Hematopoietic multipotent progenitor cell treated with erythropoietin and hydrocortisone succinate and interleukin-3 and kit ligand, for 15 days (in vitro differentiated cells): ENCODE results near the gene DIABLO.
A peak's percentile ranks its signal among the peaks of the same experiment; 100 is the strongest.
"Not testable (repeated sequence)": the region's sequence is repeated elsewhere in the genome, so short reads cannot be mapped to it uniquely, and the experiment has no call there.

Experiments used
- DNase-seq: peaks from one replicate; pipeline ENCODE4 v3.0.0-alpha.2; 2015; ENCODE audit warnings: low spot score

The DIABLO gene

DNA sequence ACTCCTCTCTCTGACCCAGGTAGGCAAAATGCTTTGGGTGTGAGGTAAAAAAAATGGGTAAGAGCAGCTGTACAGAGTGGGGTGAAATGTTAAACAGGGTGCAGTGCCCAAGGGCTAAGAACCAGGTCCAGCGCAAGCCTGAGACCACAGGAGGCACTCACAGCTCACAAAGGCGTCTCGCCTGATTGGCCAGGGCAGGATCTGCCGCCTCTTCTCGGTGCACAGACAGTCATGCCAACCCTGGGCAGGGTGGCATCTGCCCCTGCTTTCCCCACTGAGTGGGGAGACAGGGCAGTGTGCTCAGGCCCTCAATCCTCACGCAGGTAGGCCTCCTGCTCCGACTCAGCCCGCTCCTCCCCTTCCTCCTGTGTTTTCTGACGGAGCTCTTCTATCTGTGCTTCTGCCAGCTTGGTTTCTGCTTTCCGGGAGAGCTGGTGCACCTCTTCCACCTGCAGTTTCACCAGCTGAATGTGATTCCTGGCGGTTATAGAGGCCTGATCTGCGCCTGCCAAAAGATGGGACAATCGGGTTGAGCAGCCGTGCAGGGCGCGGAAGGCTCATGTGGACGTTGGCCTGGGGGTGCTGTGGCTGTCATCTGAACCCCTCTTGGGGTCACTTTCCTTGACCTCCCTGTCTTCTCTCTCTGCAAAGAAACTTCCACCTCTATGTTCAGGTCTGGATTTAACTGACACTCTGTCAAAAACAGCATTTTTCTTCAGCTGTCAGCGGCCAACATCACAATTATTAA, 17.6 kb downstream of the DIABLO start:
- no peak for DNase-seq

DNA sequence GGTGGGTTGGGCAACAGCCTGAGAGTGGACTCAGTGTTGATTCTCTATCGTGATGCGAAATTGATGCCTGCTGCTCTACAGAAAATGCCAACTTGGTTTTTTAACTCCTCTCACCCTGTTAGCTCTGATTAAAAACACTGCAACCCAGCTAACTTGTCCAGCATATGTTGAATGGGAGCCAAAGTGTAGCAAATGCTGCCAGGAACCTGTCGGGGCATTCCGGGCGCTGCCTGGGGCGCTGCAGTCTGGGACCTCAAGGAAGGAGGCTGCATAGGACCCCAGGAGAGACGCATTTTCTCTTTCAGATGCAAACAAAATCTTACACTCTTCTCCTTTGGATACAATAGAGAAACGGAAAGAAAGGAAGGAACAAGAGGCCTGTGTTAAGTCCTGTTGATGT, 18.5 kb downstream of the DIABLO start:
- no peak for DNase-seq

- no peak for DNase-seq
These were observed 18.9 kb downstream of the DIABLO start for GRCh38 chr12:122206976-122207375.

GRCh38 chr12:122206111-122206881, 19.6 kb downstream of the DIABLO start:
- DNase-seq: no peak

- no peak for DNase-seq
These were observed 20.6 kb downstream of the DIABLO start for GRCh38 chr12:122205053-122205925.

DNA sequence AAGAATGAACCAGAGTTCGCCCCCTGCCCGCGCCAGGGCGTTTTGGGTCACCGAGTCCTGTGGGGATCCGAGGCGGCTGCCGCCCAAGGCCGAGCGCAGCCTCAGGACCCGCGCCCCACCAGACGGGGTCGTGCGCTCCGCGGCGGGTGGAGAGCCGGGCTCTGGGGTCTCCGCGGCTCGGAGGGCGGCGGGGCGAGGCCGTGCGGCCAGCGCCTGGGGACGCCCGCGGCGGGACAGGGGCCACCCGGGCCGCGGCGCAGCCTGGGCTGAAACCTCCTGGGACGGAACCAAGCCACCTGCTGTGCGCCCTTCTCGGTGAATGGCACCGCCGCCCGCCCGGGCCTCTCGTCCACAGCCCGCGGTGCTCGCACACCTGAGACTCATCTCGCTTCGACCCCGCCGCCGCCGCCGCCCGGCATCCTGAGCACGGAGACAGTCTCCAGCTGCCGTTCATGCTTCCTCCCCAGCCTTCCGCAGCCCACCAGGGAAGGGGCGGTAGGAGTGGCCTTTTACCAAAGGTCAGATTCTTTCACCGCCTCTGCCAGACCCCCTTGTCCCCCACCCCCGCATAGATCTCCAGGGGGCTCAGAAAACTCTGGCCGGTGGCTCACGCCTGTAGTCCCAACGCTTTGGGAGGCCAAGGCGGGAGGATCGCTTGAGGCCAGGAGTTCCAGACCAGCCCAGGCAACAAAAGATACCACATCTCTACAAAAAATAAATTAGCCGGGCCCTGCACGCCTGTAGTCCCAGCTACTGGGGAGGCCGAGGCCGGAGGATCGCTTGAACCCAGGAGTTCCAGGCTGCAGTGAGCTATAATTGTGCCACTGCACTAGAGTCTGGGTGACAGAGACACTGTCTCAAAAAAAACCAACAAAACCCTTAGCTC, 21.4 kb downstream of the DIABLO start:
- DNase-seq: no peak

GRCh38 chr12:122203301-122204166, 22.3 kb downstream of the DIABLO start, which contains the start of gene B3GNT4:
Gene B3GNT4, plus strand, starts transcription at chr12:122203709. Its CDS starts 910 bp downstream, at chr12:122204619.
- no peak for DNase-seq

DNA sequence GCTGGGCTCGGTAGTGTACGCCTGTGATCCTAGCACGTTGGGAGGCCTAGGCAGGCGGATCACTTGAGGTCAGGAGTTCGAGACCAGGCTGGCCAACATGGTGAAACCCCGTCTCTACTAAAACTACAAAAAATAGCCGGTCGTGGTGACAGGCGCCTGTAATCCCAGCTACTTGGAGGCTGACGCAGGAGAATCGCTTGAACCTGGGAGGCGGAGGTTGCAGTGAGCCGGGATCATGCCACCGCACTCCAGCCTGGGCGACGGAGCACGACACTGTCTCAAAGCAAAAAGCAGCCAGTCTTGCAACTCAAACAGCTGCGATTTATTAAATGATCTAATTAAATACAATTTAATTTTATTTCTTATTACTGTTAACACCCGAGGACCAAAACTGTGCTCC, 23.0 kb downstream of the DIABLO start:
- DNase-seq: not testable (repeated sequence)

GRCh38 chr12:122202017-122202416, 23.8 kb downstream of the DIABLO start:
- DNase-seq: no peak

GRCh38 chr12:122201381-122201780, 24.5 kb downstream of the DIABLO start:
- no peak for DNase-seq

GRCh38 chr12:122200541-122201175, 25.2 kb downstream of the DIABLO start:
- no peak for DNase-seq

DNA sequence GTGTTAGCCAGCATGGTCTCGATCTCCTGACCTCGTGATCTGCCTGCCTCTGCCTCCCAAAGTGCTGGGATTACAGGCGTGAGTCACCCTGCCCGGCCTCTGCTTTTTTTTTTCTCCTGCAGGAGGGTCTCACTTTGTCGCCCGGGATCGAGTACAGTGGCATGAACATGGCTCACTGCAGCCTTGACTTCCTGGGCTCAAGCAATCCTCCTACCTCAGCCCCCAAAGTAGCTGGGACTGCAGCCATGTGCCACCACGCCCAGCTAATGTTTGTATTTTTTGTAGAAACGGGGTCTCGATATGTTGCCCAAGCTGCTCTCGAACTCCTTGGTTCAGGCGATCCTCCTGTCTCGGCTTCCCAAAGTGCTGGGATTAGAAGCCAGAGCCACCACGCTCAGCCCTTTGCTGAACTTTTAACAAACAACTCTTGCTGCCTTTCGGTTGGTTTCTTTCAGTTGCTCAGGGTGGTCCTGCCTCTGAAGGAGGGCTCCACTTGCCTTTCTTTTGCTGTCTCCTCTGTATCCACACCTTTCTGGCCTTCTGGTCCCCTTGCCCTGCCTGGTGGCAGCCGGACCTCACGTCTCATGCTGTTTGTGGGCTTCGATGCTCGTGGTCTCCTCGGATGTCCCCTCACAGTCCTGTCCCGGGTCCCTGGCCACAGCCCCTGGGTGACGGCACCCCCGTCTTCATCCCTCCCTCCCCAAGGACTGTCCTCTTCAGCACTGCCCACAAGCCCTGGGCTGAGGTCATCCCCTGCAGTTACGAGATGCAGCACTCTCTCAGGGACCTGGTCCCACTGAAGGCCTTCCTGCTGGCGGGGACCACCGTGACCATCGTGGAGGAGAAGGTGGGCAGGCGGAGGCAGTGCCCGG, 26.1 kb downstream of the DIABLO start:
- no peak for DNase-seq

DNA sequence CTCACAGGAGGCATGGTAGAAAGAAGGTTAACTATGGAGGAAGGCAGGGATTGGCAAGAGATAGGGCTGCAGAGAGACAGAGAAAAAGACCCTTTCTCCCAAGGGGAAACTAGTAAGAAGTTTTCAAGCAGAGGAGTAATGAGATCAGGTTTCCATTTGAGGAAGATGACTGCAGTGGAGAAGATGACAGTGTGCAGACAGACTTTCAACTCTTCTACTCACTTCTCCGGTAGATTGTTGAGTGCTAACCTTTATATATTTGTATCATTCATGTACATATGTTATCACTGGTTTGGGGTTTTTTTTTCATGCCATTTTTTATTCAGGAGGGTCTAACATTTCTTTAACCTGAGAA, 28.3 kb downstream of the DIABLO start:
- no peak for DNase-seq

DNA sequence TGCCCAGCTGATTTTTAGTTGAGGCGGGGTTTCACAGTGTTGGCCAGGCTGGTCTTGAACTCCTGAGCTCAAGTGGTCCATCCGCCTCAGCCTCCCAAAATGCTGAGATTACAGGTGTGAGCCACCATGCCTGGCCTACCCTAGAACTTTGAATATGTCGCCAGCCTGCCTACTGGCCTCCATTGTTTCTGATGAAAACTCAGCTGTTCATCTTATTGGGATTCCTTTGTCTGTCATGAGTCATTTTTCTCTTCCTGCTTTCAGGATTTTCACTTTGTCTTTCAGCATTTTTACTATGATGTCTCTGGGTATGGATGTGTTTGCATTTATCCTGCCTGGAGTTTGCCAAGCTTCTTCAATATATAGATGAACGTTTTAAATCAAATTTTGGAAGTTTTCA, 30.4 kb downstream of the DIABLO start:
- DNase-seq: no peak

GRCh38 chr12:122194804-122195203, 31.0 kb downstream of the DIABLO start:
- DNase-seq: no peak

DNA sequence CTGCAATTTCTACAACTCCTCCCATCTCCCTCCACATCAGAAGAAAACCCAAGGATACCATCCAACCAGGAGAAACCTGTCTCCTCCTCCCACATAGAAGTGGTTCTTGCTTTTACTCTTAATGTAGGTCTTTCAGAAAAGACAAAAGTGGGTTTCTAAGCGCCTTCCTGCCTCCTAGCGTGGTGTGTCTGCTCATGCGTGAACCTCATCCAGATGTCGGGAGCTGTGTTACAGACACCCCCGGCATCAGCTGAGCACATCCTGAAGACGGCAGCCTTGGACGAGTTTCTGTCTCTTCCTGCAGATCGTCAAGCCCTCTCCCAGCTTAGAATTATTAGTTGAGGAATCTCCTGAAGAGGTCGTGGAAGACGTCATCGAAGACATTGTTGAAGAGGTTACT, 33.4 kb downstream of the DIABLO start:
- DNase-seq: no peak

GRCh38 chr12:122190842-122191668, 34.8 kb downstream of the DIABLO start:
- peak; percentile 61 for DNase-seq
